ENCODE measurements around the gene PTPRM.

PTPRM gene

DNA sequence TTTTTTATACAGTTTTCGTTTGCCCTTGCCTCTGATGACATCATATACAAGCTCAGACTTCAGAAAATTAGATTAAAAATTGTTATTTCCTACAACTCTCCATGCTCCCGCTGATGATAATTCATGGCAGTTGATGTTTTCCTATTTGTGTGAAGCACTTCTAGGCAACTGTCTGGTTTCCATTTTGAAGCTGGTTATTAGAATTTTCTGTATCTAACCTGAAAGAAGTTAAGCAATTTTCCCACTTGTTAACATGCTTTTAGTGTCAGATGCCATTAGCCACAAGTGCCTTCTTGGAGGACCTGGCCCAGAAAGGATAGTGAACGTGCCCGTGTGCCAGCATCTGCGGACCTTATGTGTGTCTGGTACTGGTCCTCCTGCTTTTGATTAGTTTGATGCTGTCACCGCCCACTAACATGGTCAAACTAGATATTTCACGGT is 694.6 kb downstream of the PTPRM start:
- no peak for DNase-seq

GRCh38 chr18:8262221-8262620 is 695.1 kb downstream of the PTPRM start:
- no peak for DNase-seq

DNA sequence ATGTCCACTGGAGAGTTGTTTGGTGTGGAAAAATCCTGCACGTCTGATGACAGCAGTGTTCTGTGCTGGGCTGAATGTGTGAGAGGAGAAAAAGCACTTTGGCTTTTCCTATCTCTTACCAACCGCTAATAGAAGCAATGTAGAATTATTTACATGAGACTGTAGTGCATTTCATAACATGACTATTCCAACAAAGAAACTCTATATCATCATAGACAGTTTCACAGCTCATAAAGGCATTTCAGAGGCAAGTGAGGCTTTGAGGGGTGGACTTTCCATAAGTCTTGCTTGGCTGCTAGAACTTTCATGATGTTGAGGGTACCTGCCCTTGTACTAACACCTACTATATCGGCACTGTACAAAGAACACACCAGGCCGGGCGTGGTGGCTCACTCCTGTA is 697.0 kb downstream of the PTPRM start:
- DNase-seq, result no peak

DNA sequence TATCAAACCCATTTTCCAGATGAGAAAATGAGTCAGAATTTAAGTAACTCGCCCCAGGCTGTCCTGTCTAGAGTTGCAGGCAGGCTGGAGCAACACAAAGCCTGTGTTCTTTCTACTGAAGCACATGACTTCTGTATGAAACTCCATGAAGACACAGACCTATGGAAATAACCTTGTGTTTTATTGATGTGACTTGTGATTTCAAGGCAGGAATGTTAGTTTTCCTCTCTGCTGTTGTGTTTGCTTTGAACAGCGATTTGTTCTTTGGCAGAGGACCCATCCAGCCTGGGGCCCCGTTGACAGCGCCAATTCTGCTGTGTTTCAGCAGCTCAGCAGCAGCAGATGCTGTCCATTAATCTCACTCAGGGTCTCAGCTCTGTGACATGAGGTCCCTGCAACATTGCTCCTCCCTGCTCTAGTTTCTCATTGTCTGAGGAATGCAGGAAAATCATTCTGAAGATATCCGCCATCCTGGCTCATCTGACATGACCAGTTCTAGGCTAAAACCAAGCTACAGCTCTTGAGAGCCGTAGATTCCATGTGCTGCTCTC is 697.8 kb downstream of the PTPRM start:
- peak; percentile 66 for DNase-seq

GRCh38 chr18:8272254-8272653 is 705.1 kb downstream of the PTPRM start:
- no peak for DNase-seq

GRCh38 chr18:8274370-8274769 is 707.3 kb downstream of the PTPRM start:
- DNase-seq, result no peak

- no peak for DNase-seq
Observed at GRCh38 chr18:8276406-8276805, 709.3 kb downstream of the PTPRM start.

GRCh38 chr18:8277270-8277669 is 710.2 kb downstream of the PTPRM start:
- DNase-seq, result no peak

DNA sequence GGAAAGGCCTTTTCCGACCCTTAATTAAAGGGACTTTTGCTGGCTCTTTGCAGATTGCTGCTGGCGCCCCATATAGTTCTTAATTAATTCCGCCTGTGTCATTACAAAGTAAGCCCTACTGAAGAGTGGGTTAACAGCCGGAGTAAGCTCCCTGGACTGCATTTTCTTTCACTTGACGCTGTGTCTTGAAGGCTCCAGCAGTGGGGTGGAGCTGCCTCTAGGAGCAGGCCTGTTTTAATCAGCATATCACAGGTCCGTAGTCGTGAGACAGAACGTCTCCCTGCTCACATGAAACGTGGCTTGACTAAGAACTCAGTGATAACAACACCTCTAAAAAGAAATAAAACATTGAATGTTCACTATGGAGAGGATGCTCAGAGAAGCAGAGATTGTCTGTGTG is 712.2 kb downstream of the PTPRM start:
- no peak for DNase-seq

GRCh38 chr18:8279781-8280330 is 712.7 kb downstream of the PTPRM start:
- no peak for DNase-seq

DNA sequence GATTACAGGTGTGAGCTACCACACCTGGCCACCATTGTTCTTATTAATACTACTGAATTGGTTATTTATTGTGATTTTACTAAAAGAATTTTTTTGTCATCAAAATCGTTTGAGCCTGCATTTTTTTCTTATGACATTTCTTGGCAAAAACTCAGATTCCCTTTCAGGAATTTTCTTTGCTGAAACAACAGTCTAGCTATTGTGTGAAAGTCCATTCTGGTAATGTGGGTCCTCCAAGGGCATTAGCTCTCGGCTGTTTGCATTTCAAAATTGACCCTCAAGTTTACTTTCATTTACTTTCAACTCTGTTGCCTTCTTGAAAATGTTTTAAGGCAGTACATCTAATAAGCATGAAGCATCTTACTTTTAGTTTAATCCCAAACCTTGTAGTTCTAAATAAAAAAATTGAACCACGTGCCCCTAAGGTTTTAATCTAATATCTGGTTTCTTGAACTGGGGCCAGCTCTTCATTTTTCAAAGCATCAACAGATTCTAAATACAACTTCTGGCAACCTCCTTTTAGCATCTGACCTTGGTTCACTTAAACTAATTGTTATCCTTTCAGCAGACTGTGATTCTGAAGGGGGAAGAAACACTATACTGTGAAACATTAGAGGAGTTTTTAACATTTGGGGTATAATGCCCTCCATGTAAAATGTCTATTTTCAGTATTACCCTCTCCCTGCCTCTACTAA is 716.9 kb downstream of the PTPRM start:
- DNase-seq, result no peak

DNA sequence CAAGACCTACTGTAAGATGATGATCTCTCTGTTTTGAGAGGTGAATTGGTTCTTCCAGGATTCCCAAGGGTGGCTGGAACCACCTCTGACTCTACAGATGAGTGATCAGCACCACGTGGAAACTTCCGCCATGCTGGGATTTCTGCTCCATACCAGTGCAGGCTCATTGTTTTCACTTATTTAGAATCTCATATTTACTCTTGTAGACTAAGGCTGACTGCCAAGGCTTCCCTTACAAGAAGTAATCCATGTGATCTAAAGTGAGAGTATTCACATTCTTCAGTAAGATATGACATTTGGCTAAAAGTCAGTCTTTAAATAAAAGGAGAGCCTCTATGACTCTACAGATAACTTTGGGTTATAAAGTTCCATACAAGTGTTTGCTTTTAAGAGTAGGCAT is 719.2 kb downstream of the PTPRM start:
- no peak for DNase-seq

GRCh38 chr18:8287196-8287885 is 720.2 kb downstream of the PTPRM start:
- peak; percentile 28 for DNase-seq

DNA sequence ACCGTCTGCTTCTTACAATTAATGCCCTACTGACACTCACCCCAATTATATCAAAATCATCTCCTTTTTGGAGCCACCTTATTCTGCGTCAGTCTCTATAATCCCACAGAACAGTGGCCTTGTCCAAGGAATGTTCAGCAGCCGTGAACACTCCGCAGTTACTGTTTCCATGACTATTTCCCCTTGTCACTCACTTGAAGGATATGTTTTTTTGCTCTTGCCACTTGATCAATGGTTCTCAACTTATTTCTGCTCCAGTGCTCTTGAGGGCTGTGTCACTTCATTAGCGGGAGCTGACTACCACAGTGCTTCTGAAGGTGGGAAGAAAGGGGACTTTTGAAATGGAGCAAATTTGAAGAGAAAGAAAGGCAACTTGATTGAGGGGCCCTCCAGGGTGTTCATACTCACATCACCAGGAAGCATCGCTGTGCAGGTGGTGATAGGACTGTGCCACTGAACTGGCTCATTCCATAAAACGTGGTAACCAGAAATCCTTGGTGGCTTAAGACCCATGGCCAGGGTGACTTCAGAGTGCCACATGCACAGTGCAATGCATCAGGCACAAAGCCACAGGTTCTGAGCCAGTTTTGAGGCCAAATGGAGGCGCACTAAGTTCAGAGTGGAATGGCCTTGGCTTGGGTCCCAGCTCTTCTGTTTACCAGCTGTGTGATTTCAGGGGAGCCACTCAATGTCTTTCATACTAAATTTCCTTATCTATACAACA is 721.5 kb downstream of the PTPRM start:
- DNase-seq, result no peak

- no peak for DNase-seq
Observed at GRCh38 chr18:8290435-8290834, 723.3 kb downstream of the PTPRM start.

- no peak for DNase-seq
Observed at GRCh38 chr18:8290913-8291312, 723.8 kb downstream of the PTPRM start.

DNA sequence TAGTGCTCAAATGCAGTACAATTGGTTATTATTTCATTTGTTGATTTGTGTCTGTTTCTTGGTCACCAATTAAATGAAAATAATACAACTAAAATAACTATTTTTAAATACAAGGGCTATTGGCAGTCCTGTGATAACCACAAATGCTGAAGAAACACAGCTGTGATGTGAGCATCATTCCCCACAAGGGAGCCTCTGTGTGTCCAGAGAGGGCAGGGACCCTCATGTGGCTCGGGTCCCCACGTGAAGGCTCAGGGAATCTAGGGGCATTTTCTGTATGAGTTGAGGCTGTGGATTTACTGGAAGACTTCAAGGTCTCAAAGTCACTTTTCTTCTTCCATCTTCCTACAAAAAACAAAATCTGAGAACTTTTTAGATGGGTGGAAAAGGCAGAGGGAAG is 726.1 kb downstream of the PTPRM start:
- DNase-seq, result no peak

DNA sequence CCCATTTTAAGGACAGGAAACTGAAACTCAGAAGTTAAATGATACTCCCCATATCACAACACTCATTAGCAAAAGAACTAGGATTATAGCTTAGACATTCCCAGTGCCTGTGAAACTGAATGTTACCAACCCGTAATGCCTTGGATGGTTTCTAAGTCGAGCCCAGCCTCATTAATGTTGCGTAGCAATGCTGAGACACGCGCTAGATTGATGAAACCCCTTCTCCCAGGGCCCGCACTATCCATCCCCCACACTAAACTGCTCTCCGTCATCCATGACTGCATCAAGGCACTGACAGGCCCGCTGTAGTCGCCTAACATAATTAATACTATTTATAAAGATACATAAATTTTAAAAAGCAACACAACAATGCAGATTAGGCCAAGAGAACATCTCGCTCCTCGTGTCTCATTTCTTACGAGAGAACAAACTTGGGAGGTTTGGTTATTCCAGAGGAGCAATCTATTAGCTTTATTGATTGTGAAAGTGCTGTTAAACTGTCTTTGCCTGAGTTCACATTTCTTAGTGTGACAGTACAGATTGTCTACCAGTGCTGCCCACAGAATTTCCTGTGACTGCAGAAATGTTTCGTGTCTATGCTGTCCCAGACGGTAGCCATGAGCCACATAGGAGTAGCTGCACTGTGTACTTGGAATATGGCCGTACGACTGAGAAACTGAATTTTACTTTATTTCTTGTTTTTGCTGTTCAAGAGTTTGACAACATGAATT is 729.9 kb downstream of the PTPRM start:
- no peak for DNase-seq

- no peak for DNase-seq
Observed at GRCh38 chr18:8298186-8298585, 731.1 kb downstream of the PTPRM start.

DNA sequence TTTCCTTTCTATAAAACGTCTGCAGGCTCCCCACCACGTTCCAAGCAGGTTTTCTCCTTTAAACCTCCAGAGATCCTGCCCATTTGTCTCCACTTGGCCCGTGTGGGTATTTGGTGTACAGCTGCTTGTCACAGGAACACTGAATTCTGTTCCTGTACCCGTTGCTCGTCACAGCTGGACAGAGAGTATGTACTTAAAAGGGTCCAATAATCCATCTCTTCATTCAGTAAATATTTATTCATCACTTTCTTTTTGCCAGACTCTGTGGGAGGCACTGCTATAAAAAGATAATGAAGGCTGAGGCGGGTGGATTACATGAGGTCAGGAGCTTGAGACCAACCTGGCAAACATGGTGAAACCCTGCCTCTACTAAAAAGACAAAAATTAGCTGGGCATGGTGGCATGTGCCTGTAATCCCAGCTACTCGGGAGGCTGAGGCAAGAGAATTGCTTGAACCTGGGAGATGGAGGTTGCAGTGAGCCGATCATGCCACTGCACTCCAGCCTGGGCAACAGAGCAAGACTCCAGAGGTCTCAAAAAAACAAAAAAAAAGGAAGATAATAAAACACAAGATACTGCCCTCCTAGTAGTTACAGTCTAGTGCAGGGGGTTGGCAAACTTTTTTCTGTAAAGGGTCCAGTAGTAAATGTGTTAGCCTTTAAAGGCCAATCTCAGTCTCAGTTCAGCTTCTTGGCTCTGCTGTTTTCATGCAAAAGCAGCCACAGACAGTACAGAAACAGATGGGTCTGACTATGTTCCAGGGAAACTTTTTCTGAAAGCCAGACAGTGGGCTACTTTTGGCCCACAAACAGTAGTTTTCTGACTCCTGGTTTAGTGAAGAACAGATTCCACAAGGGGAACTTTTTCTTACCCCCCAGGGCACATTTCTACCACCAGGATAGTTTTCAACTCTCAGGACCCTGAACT is 732.2 kb downstream of the PTPRM start:
- no peak for DNase-seq

GRCh38 chr18:8300751-8301410 is 733.8 kb downstream of the PTPRM start:
- DNase-seq, result no peak

Measured in femur (tissue), 1 donor.